GM23338 (cell line): ENCODE data around the gene RRAD. TPM values are rescaled to one million over a fixed set of nuclear protein-coding genes. Genes with fewer than 3 reads are reported as not detected.

Experiments used
- ATAC-seq: fragments of 200-7000 bp; cut with Tn5 transposase; 3 replicates; pipeline ENCODE4 v1.9.1; 2020
- DNase-seq: peaks from one replicate; pipeline ENCODE4 v3.0.0-alpha.2; 2015; ENCODE audit warnings: low spot score
- H2AFZ ChIP-seq: fragments of 200-600 bp; sonication (generic); 2 replicates; pipeline ENCODE4 v1.8.0; 2016; ENCODE audit warnings: antibody characterized with exemption, mild to moderate bottlenecking, moderate library complexity
- H3F3A ChIP-seq: fragments of 200-600 bp; sonication (generic); replicated peaks from 2 replicates; pipeline ENCODE4 v1.8.0; 2017; ENCODE audit warnings: antibody characterized with exemption, mixed run types, low read depth
- H3K27ac ChIP-seq: fragments of 200-600 bp; sonication (generic); 2 replicates; pipeline ENCODE4 v1.6.1; 2016; ENCODE audit warnings: low read depth
- H3K27me3 ChIP-seq: fragments of 200-600 bp; sonication (generic); 2 replicates; pipeline ENCODE4 v1.8.0; 2016; ENCODE audit warnings: mild to moderate bottlenecking, mixed run types, moderate library complexity; ENCODE audit not compliant: insufficient read depth
- H3K36me3 ChIP-seq: fragments of 200-600 bp; sonication (generic); 2 replicates; pipeline ENCODE4 v1.8.0; 2016; ENCODE audit warnings: mild to moderate bottlenecking; ENCODE audit not compliant: insufficient read depth
- H3K4me1 ChIP-seq: fragments of 200-600 bp; sonication (generic); 2 replicates; pipeline ENCODE4 v1.8.0; 2016; ENCODE audit warnings: mild to moderate bottlenecking, moderate library complexity; ENCODE audit not compliant: insufficient read depth
- H3K4me2 ChIP-seq: fragments of 200-600 bp; sonication (generic); 2 replicates; pipeline ENCODE4 v1.7.1; 2017; ENCODE audit warnings: mixed run types
- H3K4me3 ChIP-seq: fragments of 200-600 bp; sonication (generic); 2 replicates; pipeline ENCODE4 v1.6.1; 2016; ENCODE audit warnings: mixed run types
- H3K79me2 ChIP-seq: fragments of 200-600 bp; sonication (generic); replicated peaks from 2 replicates; pipeline ENCODE4 v1.8.0; 2017; ENCODE audit warnings: mild to moderate bottlenecking; ENCODE audit not compliant: insufficient read depth
- H3K9me2 ChIP-seq: fragments of 200-600 bp; sonication (generic); 2 replicates; pipeline ENCODE4 v1.8.0; 2017; ENCODE audit not compliant: insufficient read depth
- H4K20me1 ChIP-seq: fragments of 200-600 bp; sonication (generic); replicated peaks from 2 replicates; pipeline ENCODE4 v1.8.0; 2017; ENCODE audit warnings: mild to moderate bottlenecking; ENCODE audit not compliant: insufficient read depth
- H3K27ac Mint-ChIP-seq: 2 replicates; pipeline ENCODE4 v1.8.0; 2020; ENCODE audit warnings: inconsistent platforms, mild to moderate bottlenecking, moderate library complexity, mixed read lengths
- H3K27me3 Mint-ChIP-seq: 3 replicates; pipeline ENCODE4 v1.8.0; 2022; ENCODE audit warnings: low read depth, mild to moderate bottlenecking, moderate library complexity, mixed read lengths, inconsistent platforms; ENCODE audit not compliant: insufficient read depth, poor library complexity
- H3K36me3 Mint-ChIP-seq: 3 replicates; pipeline ENCODE4 v1.8.0; 2021; ENCODE audit warnings: low read depth, mild to moderate bottlenecking, inconsistent platforms, moderate library complexity, mixed read lengths
- H3K4me1 Mint-ChIP-seq: 3 replicates; pipeline ENCODE4 v1.8.0; 2020; ENCODE audit warnings: mild to moderate bottlenecking, inconsistent platforms, mixed read lengths
- H3K4me3 Mint-ChIP-seq: 3 replicates; pipeline ENCODE4 v1.8.0; 2021; ENCODE audit warnings: moderate library complexity, mild to moderate bottlenecking, inconsistent platforms, mixed read lengths
- H3K9me3 Mint-ChIP-seq: 3 replicates; pipeline ENCODE4 v1.8.0; 2020; ENCODE audit warnings: moderate library complexity, mild to moderate bottlenecking, inconsistent platforms, mixed read lengths
- EZH2phosphoT487 ChIP-seq: fragments of 200-600 bp; sonication (generic); IDR thresholded peaks from one replicate; pipeline ENCODE4 v1.8.1; 2018; ENCODE audit warnings: antibody characterized with exemption; ENCODE audit not compliant: unreplicated experiment
- ZNF114 ChIP-seq: fragments of 250-450 bp; sonication (Bioruptor Pico); IDR thresholded peaks from 2 replicates; pipeline ENCODE4 v1.5.0; 2020; ENCODE audit warnings: mild to moderate bottlenecking, moderate library complexity
- ZNF462 ChIP-seq: fragments of 250-450 bp; sonication (Bioruptor Pico); IDR thresholded peaks from 2 replicates; pipeline ENCODE4 v1.5.0; 2020; ENCODE audit warnings: mild to moderate bottlenecking, moderate library complexity
- polyA plus RNA-seq: library from polyadenylated mRNA; unstranded; fragments of >200 nt; fragmentation: Nextera tagmentation; extraction: Ambion mirVana; gene quantifications from 2 replicates; pipeline ENCODE4 v1.2.1, GENCODE V29; 2016
- total RNA-seq: library from RNA; depleted of rRNA; stranded (reverse); fragments of >200 nt; shearing (Covaris generic); gene quantifications from 2 replicates; pipeline ENCODE4 v1.2.3, GENCODE V29; 2014
- TF ChIP-seq, protein P1 (sequence below): IDR thresholded peaks from 2 replicates; pipeline ENCODE4 v1.6.1; 2016; ENCODE audit warnings: antibody characterized with exemption
- TF ChIP-seq, protein P2 (sequence below): IDR thresholded peaks from one replicate; pipeline ENCODE4 v1.6.1; 2018; ENCODE audit warnings: antibody characterized with exemption; ENCODE audit not compliant: unreplicated experiment

RRAD gene
- total and polyA plus RNA-seq, 2 experiments from 2014 or later, result 0.18 TPM; not detected in 1

GRCh38 chr16:66910175-66910940, 15.0 kb downstream of the RRAD start (continued):
- TF ChIP-seq ZNF462 (CRISPR knock-in tag) (no peak), EZH2phosphoT487 (no peak), ZNF114 (CRISPR knock-in tag) (no peak)
- TF ChIP-seq, protein P1, sequence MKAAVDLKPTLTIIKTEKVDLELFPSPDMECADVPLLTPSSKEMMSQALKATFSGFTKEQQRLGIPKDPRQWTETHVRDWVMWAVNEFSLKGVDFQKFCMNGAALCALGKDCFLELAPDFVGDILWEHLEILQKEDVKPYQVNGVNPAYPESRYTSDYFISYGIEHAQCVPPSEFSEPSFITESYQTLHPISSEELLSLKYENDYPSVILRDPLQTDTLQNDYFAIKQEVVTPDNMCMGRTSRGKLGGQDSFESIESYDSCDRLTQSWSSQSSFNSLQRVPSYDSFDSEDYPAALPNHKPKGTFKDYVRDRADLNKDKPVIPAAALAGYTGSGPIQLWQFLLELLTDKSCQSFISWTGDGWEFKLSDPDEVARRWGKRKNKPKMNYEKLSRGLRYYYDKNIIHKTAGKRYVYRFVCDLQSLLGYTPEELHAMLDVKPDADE, result no peak

GRCh38 chr16:66908762-66909559, 16.4 kb downstream of the RRAD start:
- Mint-ChIP-seq H3K27me3 (peaks cover 19% of the 10 kb centered on the region), H3K9me3 (no peaks in the 10 kb centered on the region; the same call in 2 of the 3 replicates), H3K27ac (no peak overlapping the region), H3K4me1 (peaks cover 2% of the 10 kb centered on the region; the same call in 1 of the 3 replicates), H3K36me3 (no peaks in the 10 kb centered on the region), H3K4me3 (no peak overlapping the region)
- ATAC-seq (no peak), DNase-seq (no peak)
- no peaks in the 10 kb centered on the region for H3K4me1 ChIP-seq
- TF ChIP-seq ZNF114 (CRISPR knock-in tag) (no peak), EZH2phosphoT487 (no peak)
- TF ChIP-seq, protein P2, sequence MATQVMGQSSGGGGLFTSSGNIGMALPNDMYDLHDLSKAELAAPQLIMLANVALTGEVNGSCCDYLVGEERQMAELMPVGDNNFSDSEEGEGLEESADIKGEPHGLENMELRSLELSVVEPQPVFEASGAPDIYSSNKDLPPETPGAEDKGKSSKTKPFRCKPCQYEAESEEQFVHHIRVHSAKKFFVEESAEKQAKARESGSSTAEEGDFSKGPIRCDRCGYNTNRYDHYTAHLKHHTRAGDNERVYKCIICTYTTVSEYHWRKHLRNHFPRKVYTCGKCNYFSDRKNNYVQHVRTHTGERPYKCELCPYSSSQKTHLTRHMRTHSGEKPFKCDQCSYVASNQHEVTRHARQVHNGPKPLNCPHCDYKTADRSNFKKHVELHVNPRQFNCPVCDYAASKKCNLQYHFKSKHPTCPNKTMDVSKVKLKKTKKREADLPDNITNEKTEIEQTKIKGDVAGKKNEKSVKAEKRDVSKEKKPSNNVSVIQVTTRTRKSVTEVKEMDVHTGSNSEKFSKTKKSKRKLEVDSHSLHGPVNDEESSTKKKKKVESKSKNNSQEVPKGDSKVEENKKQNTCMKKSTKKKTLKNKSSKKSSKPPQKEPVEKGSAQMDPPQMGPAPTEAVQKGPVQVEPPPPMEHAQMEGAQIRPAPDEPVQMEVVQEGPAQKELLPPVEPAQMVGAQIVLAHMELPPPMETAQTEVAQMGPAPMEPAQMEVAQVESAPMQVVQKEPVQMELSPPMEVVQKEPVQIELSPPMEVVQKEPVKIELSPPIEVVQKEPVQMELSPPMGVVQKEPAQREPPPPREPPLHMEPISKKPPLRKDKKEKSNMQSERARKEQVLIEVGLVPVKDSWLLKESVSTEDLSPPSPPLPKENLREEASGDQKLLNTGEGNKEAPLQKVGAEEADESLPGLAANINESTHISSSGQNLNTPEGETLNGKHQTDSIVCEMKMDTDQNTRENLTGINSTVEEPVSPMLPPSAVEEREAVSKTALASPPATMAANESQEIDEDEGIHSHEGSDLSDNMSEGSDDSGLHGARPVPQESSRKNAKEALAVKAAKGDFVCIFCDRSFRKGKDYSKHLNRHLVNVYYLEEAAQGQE, result no peak
- no peak overlapping the region for H3K27ac ChIP-seq
- H2AFZ ChIP-seq, result no peak overlapping the region
- H3K27me3 ChIP-seq, result no peaks in the 10 kb centered on the region
- no peaks in the 10 kb centered on the region for H3F3A ChIP-seq
- no peaks in the 10 kb centered on the region for H3K9me2 ChIP-seq
- no peaks in the 10 kb centered on the region for H4K20me1 ChIP-seq
- no peak overlapping the region for H3K4me3 ChIP-seq
- no peak overlapping the region for H3K4me2 ChIP-seq
- no peaks in the 10 kb centered on the region for H3K79me2 ChIP-seq
- H3K36me3 ChIP-seq, result no peaks in the 10 kb centered on the region
